RWPE2 (cell line): Measurements from ENCODE around the gene CCDC30.

Experiments used
- ATAC-seq: fragments of 200-7000 bp; cut with Tn5 transposase; 3 replicates; pipeline ENCODE4 v1.9.1; 2021; ENCODE audit warnings: low read depth
- DNase-seq: peaks from one replicate; pipeline ENCODE4 v3.0.0-alpha.2; 2020; ENCODE audit warnings: low spot score
- H3K27ac ChIP-seq: fragments of 450-650 bp; 2 replicates; pipeline ENCODE4 v1.5.1; 2017; ENCODE audit warnings: mild to moderate bottlenecking; ENCODE audit not compliant: poor library complexity, severe bottlenecking
- H3K27me3 ChIP-seq: fragments of 250-450 bp; sonication (Bioruptor Pico); 2 replicates; pipeline ENCODE4 v1.5.1; 2021; ENCODE audit warnings: mild to moderate bottlenecking, moderate library complexity; ENCODE audit not compliant: insufficient read depth, poor library complexity, severe bottlenecking
- H3K36me3 ChIP-seq: fragments of 250-450 bp; sonication (Bioruptor Pico); 2 replicates; pipeline ENCODE4 v1.5.1; 2020; ENCODE audit warnings: low read depth, mild to moderate bottlenecking, moderate library complexity
- H3K4me1 ChIP-seq: fragments of 250-450 bp; sonication (Bioruptor Pico); 2 replicates; pipeline ENCODE4 v1.5.1; 2021; ENCODE audit warnings: mild to moderate bottlenecking, moderate library complexity; ENCODE audit not compliant: insufficient read depth, poor library complexity, severe bottlenecking
- H3K4me3 ChIP-seq: fragments of 250-450 bp; sonication (Bioruptor Pico); 2 replicates; pipeline ENCODE4 v1.5.1; 2021; ENCODE audit warnings: mild to moderate bottlenecking, moderate library complexity; ENCODE audit not compliant: severe bottlenecking
- H3K9me3 ChIP-seq: fragments of 250-450 bp; sonication (Bioruptor Pico); 2 replicates; pipeline ENCODE4 v1.5.1; 2021; ENCODE audit warnings: mild to moderate bottlenecking, moderate library complexity; ENCODE audit not compliant: severe bottlenecking
- CTCF ChIP-seq: fragments of 450-650 bp; IDR thresholded peaks from one replicate; pipeline ENCODE4 v1.5.1; 2017; ENCODE audit warnings: mild to moderate bottlenecking, moderate library complexity; ENCODE audit not compliant: poor library complexity, severe bottlenecking

Gene CCDC30

DNA sequence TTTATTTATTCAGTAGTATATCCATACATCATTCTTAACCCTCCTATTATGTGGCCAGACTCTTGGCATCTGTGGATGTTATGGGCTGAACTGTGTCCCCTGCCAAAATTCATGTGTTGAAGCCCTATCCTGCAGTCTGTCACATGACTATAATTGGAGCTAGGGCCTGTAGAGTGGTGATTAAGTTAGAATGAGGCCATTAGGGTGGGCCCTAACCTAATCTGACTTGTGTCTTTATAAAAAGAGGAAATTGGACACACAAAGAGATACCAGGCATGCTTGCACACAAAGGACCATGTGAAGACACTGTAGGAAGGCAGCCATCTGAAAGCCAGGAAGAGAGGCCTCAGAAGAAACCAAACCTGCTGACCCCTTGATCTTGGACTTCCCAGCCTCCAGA lies 13.8 kb upstream of the CCDC30 start:
- no peaks in the 10 kb centered on the region for H3K36me3 ChIP-seq
- no peaks in the 10 kb centered on the region for H3K4me1 ChIP-seq
- no peaks in the 10 kb centered on the region for H3K27me3 ChIP-seq
- TF ChIP-seq CTCF = no peak
- no peak overlapping the region for H3K4me3 ChIP-seq
- peaks cover 3% of the 10 kb centered on the region for H3K9me3 ChIP-seq
- no peak for DNase-seq
- H3K27ac ChIP-seq = no peak overlapping the region
- no peak for ATAC-seq

- no peaks in the 10 kb centered on the region for H3K4me1 ChIP-seq
- DNase-seq (no peak), ATAC-seq (no peak)
- H3K36me3 ChIP-seq = no peaks in the 10 kb centered on the region
- TF ChIP-seq CTCF = no peak
- no peak overlapping the region for H3K4me3 ChIP-seq
- no peaks in the 10 kb centered on the region for H3K27me3 ChIP-seq
- H3K27ac ChIP-seq = no peak overlapping the region
- peaks cover 3% of the 10 kb centered on the region for H3K9me3 ChIP-seq
Measured at GRCh38 chr1:42450061-42450460, 13.0 kb upstream of the CCDC30 start.

GRCh38 chr1:42453386-42453785 lies 9.7 kb upstream of the CCDC30 start:
- H3K27ac ChIP-seq = no peak overlapping the region
- peaks cover 12% of the 10 kb centered on the region for H3K36me3 ChIP-seq
- TF ChIP-seq CTCF = no peak
- peaks cover 3% of the 10 kb centered on the region for H3K9me3 ChIP-seq
- H3K27me3 ChIP-seq = no peaks in the 10 kb centered on the region
- ATAC-seq (no peak), DNase-seq (no peak)
- no peak overlapping the region for H3K4me3 ChIP-seq
- peaks cover 6% of the 10 kb centered on the region for H3K4me1 ChIP-seq

- TF ChIP-seq CTCF = no peak
- Histone ChIP-seq H3K27ac (no peak overlapping the region), H3K9me3 (peaks cover 3% of the 10 kb centered on the region), H3K36me3 (peaks cover 19% of the 10 kb centered on the region), H3K4me3 (no peak overlapping the region), H3K4me1 (peaks cover 6% of the 10 kb centered on the region), H3K27me3 (no peaks in the 10 kb centered on the region)
- no peak for ATAC-seq
- no peak for DNase-seq
Measured at GRCh38 chr1:42454403-42454802, 8.7 kb upstream of the CCDC30 start.

GRCh38 chr1:42456010-42456753 lies 6.9 kb upstream of the CCDC30 start, which contains the start of the genes PPCS and ZMYND12:
Gene PPCS (plus strand): TSS chr1:42456543. CDS start chr1:42456566, 23 bp downstream.
Gene ZMYND12 (minus strand): TSS chr1:42456022. CDS start chr1:42455997, 25 bp downstream.
- ATAC-seq (peak; percentile 92), DNase-seq (peak; percentile 81)
- peak within 1 kb of the TSS; percentile 70 for H3K27ac ChIP-seq
- no peak for TF ChIP-seq CTCF
- peaks cover 30% of the 10 kb centered on the region for H3K36me3 ChIP-seq
- H3K4me1 ChIP-seq = peaks cover 6% of the 10 kb centered on the region
- no peaks in the 10 kb centered on the region for H3K27me3 ChIP-seq
- no peaks in the 10 kb centered on the region for H3K9me3 ChIP-seq
- peak within 1 kb of the TSS; percentile 81 for H3K4me3 ChIP-seq
